ENCODE measurements around the gene RASA3. TPM values are rescaled to one million over a fixed set of nuclear protein-coding genes. Genes with fewer than 3 reads are reported as not detected.

Gene RASA3
- total RNA-seq, 3 donors from 2014 or later (not counting 1 experiment from before 2014, with no cell fraction given): 252 to 277 (median 274) TPM

DNA sequence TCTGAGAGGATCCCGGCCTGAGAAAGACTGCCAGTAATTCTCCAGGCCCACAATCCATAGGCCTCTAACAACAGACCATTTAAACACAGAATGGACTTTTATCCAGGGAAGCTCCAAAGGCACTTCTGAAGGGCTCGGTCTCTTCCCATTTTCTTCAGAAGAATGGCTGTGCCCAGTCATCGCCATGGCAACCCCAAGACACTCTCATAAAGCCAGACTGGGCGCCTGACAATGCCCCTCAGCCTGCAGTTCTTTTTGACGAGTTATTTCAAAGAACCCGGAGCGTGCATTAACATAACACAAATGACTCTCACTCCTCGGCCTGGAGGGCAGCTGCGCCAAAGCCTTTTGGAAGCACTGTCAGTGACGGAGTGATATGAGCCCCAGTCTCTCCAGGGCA, 61.0 kb downstream of the RASA3 start:
- H3K4me1 Mint-ChIP-seq: peaks cover 61 to 66% of the 10 kb centered on the region in 2 donors
- peaks cover 45% of the 10 kb centered on the region for H3K36me3 ChIP-seq (ENCODE audit: control insufficient read depth, insufficient read depth, low read length)
- H3K4me3 Mint-ChIP-seq: peak overlapping the region; percentile 51
- no peaks in the 10 kb centered on the region for H3K9me3 ChIP-seq (ENCODE audit: control insufficient read depth, insufficient read depth, low read length)
- TF ChIP-seq, protein P1, sequence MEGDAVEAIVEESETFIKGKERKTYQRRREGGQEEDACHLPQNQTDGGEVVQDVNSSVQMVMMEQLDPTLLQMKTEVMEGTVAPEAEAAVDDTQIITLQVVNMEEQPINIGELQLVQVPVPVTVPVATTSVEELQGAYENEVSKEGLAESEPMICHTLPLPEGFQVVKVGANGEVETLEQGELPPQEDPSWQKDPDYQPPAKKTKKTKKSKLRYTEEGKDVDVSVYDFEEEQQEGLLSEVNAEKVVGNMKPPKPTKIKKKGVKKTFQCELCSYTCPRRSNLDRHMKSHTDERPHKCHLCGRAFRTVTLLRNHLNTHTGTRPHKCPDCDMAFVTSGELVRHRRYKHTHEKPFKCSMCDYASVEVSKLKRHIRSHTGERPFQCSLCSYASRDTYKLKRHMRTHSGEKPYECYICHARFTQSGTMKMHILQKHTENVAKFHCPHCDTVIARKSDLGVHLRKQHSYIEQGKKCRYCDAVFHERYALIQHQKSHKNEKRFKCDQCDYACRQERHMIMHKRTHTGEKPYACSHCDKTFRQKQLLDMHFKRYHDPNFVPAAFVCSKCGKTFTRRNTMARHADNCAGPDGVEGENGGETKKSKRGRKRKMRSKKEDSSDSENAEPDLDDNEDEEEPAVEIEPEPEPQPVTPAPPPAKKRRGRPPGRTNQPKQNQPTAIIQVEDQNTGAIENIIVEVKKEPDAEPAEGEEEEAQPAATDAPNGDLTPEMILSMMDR (IDR thresholded peaks at IDR 0.05): no peak
- H3K27me3 Mint-ChIP-seq (ENCODE audit: low read depth in 2 of 2): no peaks in the 10 kb centered on the region
- no peaks in the 10 kb centered on the region for H3K27me3 ChIP-seq (ENCODE audit: control insufficient read depth, insufficient read depth, low read length)
- ATAC-seq (no peak), DNase-seq (no peak)
- peaks cover 20% of the 10 kb centered on the region for H3K36me3 Mint-ChIP-seq
- intact Hi-C loops (cut with micrococcal nuclease): no loop called here
- H3K4me1 ChIP-seq (ENCODE audit: control insufficient read depth, insufficient read depth, low read length): peaks cover 63% of the 10 kb centered on the region
- H3K4me3 ChIP-seq (ENCODE audit: low read length): no peak overlapping the region
- H3K9me3 Mint-ChIP-seq: no peaks in the 10 kb centered on the region
- peak overlapping the region; percentile 78 to 90 for H3K27ac Mint-ChIP-seq
- peak overlapping the region; percentile 4 for H3K27ac ChIP-seq (ENCODE audit: low read length)
- WGBS (ENCODE audit: insufficient coverage): 98% methylated on average over 10 of the region's 10 CpGs

GRCh38 chr13:114070098-114070799, 62.2 kb downstream of the RASA3 start:
- no peaks in the 10 kb centered on the region for H3K9me3 ChIP-seq (ENCODE audit: control insufficient read depth, insufficient read depth, low read length)
- H3K27ac ChIP-seq (ENCODE audit: low read length): no peak overlapping the region
- peaks cover 69% of the 10 kb centered on the region for H3K4me1 ChIP-seq (ENCODE audit: control insufficient read depth, insufficient read depth, low read length)
- Mint-ChIP-seq H3K4me1 (peaks cover 66 to 71% of the 10 kb centered on the region in 2 donors), H3K27ac (peak overlapping the region; percentile 78 to 90), H3K9me3 (no peaks in the 10 kb centered on the region), H3K4me3 (no peak overlapping the region), H3K36me3 (peaks cover 20% of the 10 kb centered on the region), H3K27me3 (ENCODE audit: low read depth in 2 of 2) (no peaks in the 10 kb centered on the region)
- 83% methylated on average over 40 of the region's 40 CpGs for WGBS (ENCODE audit: insufficient coverage)
- DNase-seq (no peak), ATAC-seq (no peak)
- intact Hi-C loops (cut with micrococcal nuclease): no loop called here
- H3K36me3 ChIP-seq (ENCODE audit: control insufficient read depth, insufficient read depth, low read length): peaks cover 39% of the 10 kb centered on the region
- TF ChIP-seq, protein P1 (IDR thresholded peaks at IDR 0.05): no peak
- no peaks in the 10 kb centered on the region for H3K27me3 ChIP-seq (ENCODE audit: control insufficient read depth, insufficient read depth, low read length)
- no peak overlapping the region for H3K4me3 ChIP-seq (ENCODE audit: low read length)

- no peak overlapping the region for H3K4me3 ChIP-seq (ENCODE audit: low read length)
- H3K27ac Mint-ChIP-seq: peak overlapping the region; percentile 87 to 95
- peaks cover 70% of the 10 kb centered on the region for H3K4me1 ChIP-seq (ENCODE audit: control insufficient read depth, insufficient read depth, low read length)
- 82% methylated on average over 15 of the region's 32 CpGs for WGBS (ENCODE audit: insufficient coverage)
- H3K9me3 Mint-ChIP-seq: no peaks in the 10 kb centered on the region
- intact Hi-C loops (cut with micrococcal nuclease): loop anchor here (5.0 kb wide), 1 partner anchor 73 kb away; no protein-coding TSS in a partner anchor
- ATAC-seq (no peak), DNase-seq (no peak)
- no peak overlapping the region for H3K27ac ChIP-seq (ENCODE audit: low read length)
- no peak overlapping the region for H3K4me3 Mint-ChIP-seq
- TF ChIP-seq, protein P1 (IDR thresholded peaks at IDR 0.05): no peak
- peaks cover 32% of the 10 kb centered on the region for H3K36me3 ChIP-seq (ENCODE audit: control insufficient read depth, insufficient read depth, low read length)
- H3K9me3 ChIP-seq (ENCODE audit: control insufficient read depth, insufficient read depth, low read length): no peaks in the 10 kb centered on the region
- H3K4me1 Mint-ChIP-seq: peaks cover 73 to 78% of the 10 kb centered on the region in 2 donors
- H3K27me3 Mint-ChIP-seq (ENCODE audit: low read depth in 2 of 2): no peaks in the 10 kb centered on the region
- peaks cover 20% of the 10 kb centered on the region for H3K36me3 Mint-ChIP-seq
- H3K27me3 ChIP-seq (ENCODE audit: control insufficient read depth, insufficient read depth, low read length): no peaks in the 10 kb centered on the region
These were observed 62.9 kb downstream of the RASA3 start for GRCh38 chr13:114069376-114070097.

Data from natural killer cell (primary cell).